SK-N-SH (cell line): ENCODE results near the gene KCNN1. TPM values are rescaled to one million over a fixed set of nuclear protein-coding genes. Genes with fewer than 3 reads are reported as not detected.

ENCODE experiments used
- CTCF ChIA-PET: fragments of 300-600, 350-600 bp; formaldehyde crosslinking; extraction: SDS; loops from one replicate; lab custom pipeline; 2021; lab: Yijun Ruan, JAX
- POLR2A ChIA-PET: fragments of 350-600 bp; sonication (Branson Sonifier 250); formaldehyde crosslinking; extraction: SDS; loops from one replicate; lab custom pipeline; 2020; ENCODE audit warnings: antibody characterized with exemption, inconsistent platforms; lab: Yijun Ruan, JAX
- DNase-seq: peaks from one replicate; pipeline ENCODE4 v3.0.0; 2012
- H2AFZ ChIP-seq: fragments of 200-600 bp; sonication (generic); 2 replicates; pipeline ENCODE4 v1.8.1; 2016; ENCODE audit warnings: antibody characterized with exemption, mild to moderate bottlenecking, low read depth
- H3F3A ChIP-seq: fragments of 200-600 bp; sonication (generic); replicated peaks from 2 replicates; pipeline ENCODE3; 2016; ENCODE audit warnings: antibody characterized with exemption, mild to moderate bottlenecking; ENCODE audit not compliant: insufficient read depth
- H3K27ac ChIP-seq, 2 experiments: fragments of 200-500 bp in 1 of 2; fragments of 200-600 bp in 1 of 2; sonication (Bioruptor generic) in 1 of 2; sonication (generic), shearing (Covaris generic) in 1 of 2; 2 replicates each; pipeline versions ENCODE4 v1.5.1 to v1.6.1; 2014 to 2016; ENCODE audit warnings: low read depth in 2 of 2, inconsistent platforms in 1 of 2, low read length in 1 of 2, mild to moderate bottlenecking in 1 of 2, mixed read lengths in 1 of 2
- H3K27me3 ChIP-seq: fragments of 200-600 bp; sonication (generic), shearing (Covaris generic); 2 replicates; pipeline ENCODE4 v1.6.1; 2016; ENCODE audit warnings: mixed run types; ENCODE audit not compliant: insufficient read depth
- H3K36me3 ChIP-seq, 2 experiments: fragments of 200-500 bp in 1 of 2; fragments of 200-600 bp in 1 of 2; sonication (Bioruptor generic) in 1 of 2; sonication (generic) in 1 of 2; replicated peaks in 1 of 2; 2 replicates each; pipeline versions ENCODE3 to v1.5.1; 2014 to 2016; ENCODE audit warnings: low read length in 1 of 2, mild to moderate bottlenecking in 1 of 2; ENCODE audit not compliant: insufficient read depth in 2 of 2, control insufficient read depth in 1 of 2
- H3K4me1 ChIP-seq, 2 experiments: fragments of 200-500 bp in 1 of 2; fragments of 200-600 bp in 1 of 2; sonication (Bioruptor generic) in 1 of 2; sonication (generic), shearing (Covaris generic) in 1 of 2; 2 replicates each; pipeline versions ENCODE4 v1.5.1 to v1.6.1; 2014 to 2016; ENCODE audit warnings: low read depth in 1 of 2, low read length in 1 of 2, mixed run types in 1 of 2; ENCODE audit not compliant: insufficient read depth in 2 of 2, control insufficient read depth in 1 of 2
- H3K4me2 ChIP-seq: fragments of 200-600 bp; sonication (generic), shearing (Covaris generic); 2 replicates; pipeline ENCODE4 v1.6.1; 2017; ENCODE audit warnings: mixed run types
- H3K4me3 ChIP-seq, 2 experiments: fragments of 200-500 bp in 1 of 2; fragments of 200-600 bp in 1 of 2; sonication (Bioruptor generic) in 1 of 2; sonication (generic), shearing (Covaris generic) in 1 of 2; 2 replicates each; pipeline versions ENCODE4 v1.5.1 to v1.8.1; 2014 to 2016; ENCODE audit warnings: low read depth in 2 of 2, inconsistent platforms in 1 of 2, low read length in 1 of 2, mild to moderate bottlenecking in 1 of 2, mixed read lengths in 1 of 2, moderate library complexity in 1 of 2
- H3K79me2 ChIP-seq: fragments of 200-600 bp; sonication (generic); 2 replicates; pipeline ENCODE4 v1.8.1; 2017; ENCODE audit warnings: mild to moderate bottlenecking; ENCODE audit not compliant: insufficient read depth
- H3K9ac ChIP-seq: fragments of 200-600 bp; sonication (generic); 2 replicates; pipeline ENCODE4 v1.6.1; 2017; ENCODE audit warnings: mixed run types
- H3K9me2 ChIP-seq: fragments of 200-600 bp; sonication (generic); 2 replicates; pipeline ENCODE4 v1.6.1; 2017; ENCODE audit warnings: mixed run types
- H3K9me3 ChIP-seq: fragments of 200-600 bp; sonication (generic); 2 replicates; pipeline ENCODE4 v1.6.1; 2017; ENCODE audit warnings: mixed run types, mild to moderate bottlenecking, moderate library complexity
- H4K20me1 ChIP-seq: fragments of 200-600 bp; sonication (generic); 2 replicates; pipeline ENCODE4 v1.6.1; 2017; ENCODE audit warnings: mild to moderate bottlenecking, mixed run types; ENCODE audit not compliant: insufficient read depth
- FOXJ3 ChIP-seq: sonication (generic); formaldehyde crosslinking; IDR thresholded peaks from 2 replicates; pipeline ENCODE4 v1.5.1; 2020; ENCODE audit warnings: mild to moderate bottlenecking, missing genetic modification reagents
- FOXM1 ChIP-seq: IDR thresholded peaks from 2 replicates; pipeline ENCODE4 v1.4.0; 2012; ENCODE audit warnings: low read depth, mild to moderate bottlenecking
- MXI1 ChIP-seq: IDR thresholded peaks from 2 replicates; pipeline ENCODE4 v1.6.1; 2012; ENCODE audit warnings: mild to moderate bottlenecking, low read depth, low read length, improper control_type of control experiment
- NRF1 ChIP-seq: IDR thresholded peaks from 2 replicates; pipeline ENCODE4 v1.6.1; 2012; ENCODE audit warnings: low read depth, mild to moderate bottlenecking, low read length
- POLR2AphosphoS5 ChIP-seq: IDR thresholded peaks from 2 replicates; pipeline ENCODE4 v1.6.1; 2012; ENCODE audit warnings: low read depth, low read length
- RAD21 ChIP-seq: IDR thresholded peaks from 2 replicates; pipeline ENCODE4 v1.6.1; 2012; ENCODE audit warnings: mild to moderate bottlenecking, low read length
- RCOR1 ChIP-seq: fragments of 150-350 bp; IDR thresholded peaks from 2 replicates; pipeline ENCODE4 v1.6.1; 2017; ENCODE audit warnings: antibody characterized with exemption, low read length
- SIN3A ChIP-seq: IDR thresholded peaks from 2 replicates; pipeline ENCODE4 v1.6.1; 2012; ENCODE audit warnings: low read depth, mild to moderate bottlenecking, low read length, moderate library complexity, borderline replicate concordance
- WGBS: methylation state at CpG from one replicate; pipeline ENCODE4 v1.1.6; 2017; ENCODE audit warnings: low lambda C conversion rate; 5-methylcytosine and 5-hydroxymethylcytosine counted together
- polyA plus RNA-seq, 3 experiments: library from polyadenylated mRNA; depleted of rRNA; stranded (reverse); fragments of >200 nt; gene quantifications; 2 replicates each; pipeline ENCODE4 v1.2.3, GENCODE V29; 2012
- TF ChIP-seq, protein P1 (sequence below): IDR thresholded peaks from 2 replicates; pipeline ENCODE4 v1.4.0; 2012; ENCODE audit warnings: low read depth
- TF ChIP-seq, protein P2 (sequence below): fragments of 150-350 bp; IDR thresholded peaks from 2 replicates; pipeline ENCODE4 v1.6.1; 2017; ENCODE audit warnings: antibody characterized with exemption, low read length, low read depth, borderline replicate concordance
- TF ChIP-seq, protein P3 (sequence below): IDR thresholded peaks from 2 replicates; pipeline ENCODE4; 2012
- TF ChIP-seq, protein P4 (sequence below): IDR thresholded peaks from 2 replicates; pipeline ENCODE4 v1.6.1; 2012; ENCODE audit warnings: mild to moderate bottlenecking, low read depth, low read length, moderate library complexity

Gene KCNN1
- polyA plus RNA-seq, 1 of the 3 experiments (the other 2 are of a cell fraction), result 3.6 TPM

DNA sequence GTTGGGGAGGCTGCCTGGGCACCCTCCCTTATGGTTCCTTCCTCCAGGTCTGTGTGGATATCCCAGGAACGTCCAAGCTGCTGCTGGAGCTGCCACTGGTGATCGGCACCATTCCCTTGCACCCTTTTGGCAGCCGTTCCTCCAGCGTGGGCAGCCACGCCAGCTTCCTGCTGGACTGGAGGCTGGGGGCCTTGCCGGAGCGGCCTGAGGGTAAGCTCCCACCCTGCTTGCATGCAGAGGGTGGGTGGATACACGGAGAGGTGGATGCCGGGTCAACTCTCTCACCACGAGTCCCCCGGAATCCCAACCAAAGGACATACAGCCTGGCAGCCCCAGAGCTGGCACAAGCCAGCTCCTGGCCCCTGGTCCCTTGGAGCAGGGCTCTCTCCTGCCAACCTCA, 43.2 kb downstream of the KCNN1 start (continued):
- TF ChIP-seq NRF1, result no peak
- no peak for TF ChIP-seq RCOR1
- no peak for TF ChIP-seq FOXM1
- TF ChIP-seq RAD21, result no peak
- TF ChIP-seq, all 33 proteins: peak for 0

DNA sequence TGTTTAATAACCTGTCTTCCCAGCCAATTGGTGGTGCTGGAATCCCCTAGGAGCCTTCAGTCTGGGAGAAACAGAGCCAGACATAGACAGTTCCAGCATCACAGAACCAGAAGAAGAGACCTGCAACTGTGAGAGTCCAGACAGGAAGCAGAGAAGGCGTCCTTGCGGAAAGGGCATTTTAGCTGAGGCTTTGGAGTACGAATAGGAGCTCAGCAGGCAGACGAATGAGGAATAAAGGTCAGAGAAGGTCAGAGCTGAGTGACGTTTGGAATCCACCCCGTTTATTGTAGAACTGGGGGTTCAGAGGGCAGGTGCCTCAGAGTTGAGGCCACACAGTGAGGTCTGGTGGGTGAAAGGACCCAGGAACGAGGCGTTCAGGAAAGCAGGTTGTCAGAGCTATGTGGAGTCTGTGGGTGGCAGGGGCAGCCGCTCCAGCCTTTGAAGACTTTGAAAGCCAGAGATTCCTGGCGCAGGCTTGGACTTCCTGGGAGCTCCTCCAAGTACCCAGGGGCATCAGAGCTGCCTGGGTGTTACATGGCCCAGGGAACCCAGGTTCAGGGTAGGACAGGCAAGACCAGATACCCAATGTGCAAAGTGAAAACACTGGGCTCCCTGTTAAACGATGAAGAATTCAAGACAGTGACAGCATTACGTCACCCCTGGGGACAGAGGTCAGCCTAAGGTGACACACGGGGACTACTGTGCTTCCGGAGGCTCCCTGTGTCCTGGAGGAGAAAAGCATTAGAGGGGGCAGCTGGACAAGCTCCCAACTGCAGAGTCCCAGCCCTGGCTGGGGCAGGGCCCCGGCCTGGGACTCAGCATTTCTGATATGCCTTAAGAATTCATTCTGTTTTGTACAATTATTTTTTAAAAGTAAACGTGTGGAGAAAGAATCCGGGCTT, 46.6 kb downstream of the KCNN1 start:
- Histone ChIP-seq H3K36me3 (peaks cover 5 to 15% of the 10 kb centered on the region in 2 experiments), H3K4me2 (no peak overlapping the region), H3F3A (peaks cover 9% of the 10 kb centered on the region), H3K79me2 (no peaks in the 10 kb centered on the region), H3K9me3 (no peaks in the 10 kb centered on the region), H2AFZ (no peak overlapping the region), H3K9me2 (no peaks in the 10 kb centered on the region), H4K20me1 (no peaks in the 10 kb centered on the region), H3K27ac (no peak overlapping the region), H3K27me3 (no peaks in the 10 kb centered on the region), H3K4me3 (no peak overlapping the region), H3K4me1 (peaks cover 0 to 3% of the 10 kb centered on the region in 2 experiments; a peak in 1 of 4 replicates), H3K9ac (no peak overlapping the region)
- POLR2A ChIA-PET, result no interaction called here
- CTCF ChIA-PET, result interaction anchor here (1.1 to 2.1 kb wide), 3 partner anchors 45 to 239 kb away, joined by 3 to 5 read pairs (median 5); no protein-coding TSS in a partner anchor
- no peak for DNase-seq
- WGBS, result 81% methylated on average over 14 of the region's 17 CpGs
- TF ChIP-seq, protein P1, sequence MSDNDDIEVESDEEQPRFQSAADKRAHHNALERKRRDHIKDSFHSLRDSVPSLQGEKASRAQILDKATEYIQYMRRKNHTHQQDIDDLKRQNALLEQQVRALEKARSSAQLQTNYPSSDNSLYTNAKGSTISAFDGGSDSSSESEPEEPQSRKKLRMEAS, result no peak
- TF ChIP-seq FOXM1, result no peak
- TF ChIP-seq, protein P2, sequence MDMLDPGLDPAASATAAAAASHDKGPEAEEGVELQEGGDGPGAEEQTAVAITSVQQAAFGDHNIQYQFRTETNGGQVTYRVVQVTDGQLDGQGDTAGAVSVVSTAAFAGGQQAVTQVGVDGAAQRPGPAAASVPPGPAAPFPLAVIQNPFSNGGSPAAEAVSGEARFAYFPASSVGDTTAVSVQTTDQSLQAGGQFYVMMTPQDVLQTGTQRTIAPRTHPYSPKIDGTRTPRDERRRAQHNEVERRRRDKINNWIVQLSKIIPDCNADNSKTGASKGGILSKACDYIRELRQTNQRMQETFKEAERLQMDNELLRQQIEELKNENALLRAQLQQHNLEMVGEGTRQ, result no peak
- no peak for TF ChIP-seq RAD21
- TF ChIP-seq MXI1, result no peak
- TF ChIP-seq POLR2AphosphoS5, result no peak
- no peak for TF ChIP-seq SIN3A
- TF ChIP-seq FOXJ3 (CRISPR knock-in tag), result no peak
- TF ChIP-seq, protein P3, sequence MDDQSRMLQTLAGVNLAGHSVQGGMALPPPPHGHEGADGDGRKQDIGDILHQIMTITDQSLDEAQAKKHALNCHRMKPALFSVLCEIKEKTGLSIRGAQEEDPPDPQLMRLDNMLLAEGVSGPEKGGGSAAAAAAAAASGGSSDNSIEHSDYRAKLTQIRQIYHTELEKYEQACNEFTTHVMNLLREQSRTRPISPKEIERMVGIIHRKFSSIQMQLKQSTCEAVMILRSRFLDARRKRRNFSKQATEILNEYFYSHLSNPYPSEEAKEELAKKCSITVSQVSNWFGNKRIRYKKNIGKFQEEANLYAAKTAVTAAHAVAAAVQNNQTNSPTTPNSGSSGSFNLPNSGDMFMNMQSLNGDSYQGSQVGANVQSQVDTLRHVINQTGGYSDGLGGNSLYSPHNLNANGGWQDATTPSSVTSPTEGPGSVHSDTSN, result no peak
- TF ChIP-seq, protein P4, sequence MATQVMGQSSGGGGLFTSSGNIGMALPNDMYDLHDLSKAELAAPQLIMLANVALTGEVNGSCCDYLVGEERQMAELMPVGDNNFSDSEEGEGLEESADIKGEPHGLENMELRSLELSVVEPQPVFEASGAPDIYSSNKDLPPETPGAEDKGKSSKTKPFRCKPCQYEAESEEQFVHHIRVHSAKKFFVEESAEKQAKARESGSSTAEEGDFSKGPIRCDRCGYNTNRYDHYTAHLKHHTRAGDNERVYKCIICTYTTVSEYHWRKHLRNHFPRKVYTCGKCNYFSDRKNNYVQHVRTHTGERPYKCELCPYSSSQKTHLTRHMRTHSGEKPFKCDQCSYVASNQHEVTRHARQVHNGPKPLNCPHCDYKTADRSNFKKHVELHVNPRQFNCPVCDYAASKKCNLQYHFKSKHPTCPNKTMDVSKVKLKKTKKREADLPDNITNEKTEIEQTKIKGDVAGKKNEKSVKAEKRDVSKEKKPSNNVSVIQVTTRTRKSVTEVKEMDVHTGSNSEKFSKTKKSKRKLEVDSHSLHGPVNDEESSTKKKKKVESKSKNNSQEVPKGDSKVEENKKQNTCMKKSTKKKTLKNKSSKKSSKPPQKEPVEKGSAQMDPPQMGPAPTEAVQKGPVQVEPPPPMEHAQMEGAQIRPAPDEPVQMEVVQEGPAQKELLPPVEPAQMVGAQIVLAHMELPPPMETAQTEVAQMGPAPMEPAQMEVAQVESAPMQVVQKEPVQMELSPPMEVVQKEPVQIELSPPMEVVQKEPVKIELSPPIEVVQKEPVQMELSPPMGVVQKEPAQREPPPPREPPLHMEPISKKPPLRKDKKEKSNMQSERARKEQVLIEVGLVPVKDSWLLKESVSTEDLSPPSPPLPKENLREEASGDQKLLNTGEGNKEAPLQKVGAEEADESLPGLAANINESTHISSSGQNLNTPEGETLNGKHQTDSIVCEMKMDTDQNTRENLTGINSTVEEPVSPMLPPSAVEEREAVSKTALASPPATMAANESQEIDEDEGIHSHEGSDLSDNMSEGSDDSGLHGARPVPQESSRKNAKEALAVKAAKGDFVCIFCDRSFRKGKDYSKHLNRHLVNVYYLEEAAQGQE, result no peak
- no peak for TF ChIP-seq RCOR1
